Endothelial cell of umbilical vein (primary cell): ENCODE data around the gene NBEA. TPM values are rescaled to one million over a fixed set of nuclear protein-coding genes. Genes with fewer than 3 reads are reported as not detected.

Experiments
- BruUV-seq: library from RNA; stranded (reverse); fragments of 400-500 nt; replicated peaks from 2 replicates; lab custom pipeline; 2021; lab: Mats Ljungman, UMichigan
- CTCF ChIA-PET: fragments of 300-600, 350-600 bp; sonication (Branson Sonifier 250); formaldehyde crosslinking; loops from one replicate; lab custom pipeline; 2021; ENCODE audit warnings: antibody characterized with exemption, inconsistent platforms; lab: Charles Lee
- POLR2A ChIA-PET: fragments of 300-600, 350-600 bp; sonication (Branson Sonifier 250); formaldehyde crosslinking; loops from one replicate; lab custom pipeline; 2021; ENCODE audit warnings: antibody characterized with exemption, inconsistent platforms; lab: Charles Lee
- DNase-seq: peaks from one replicate; pipeline ENCODE4 v3.0.0-alpha.2; 2011; ENCODE audit warnings: low read depth, low spot score
- FAIRE-seq: peaks from 2 replicates; lab custom pipeline; 2011; peaks lifted over from hg19 to GRCh38; lab: Jason Lieb, UNC
- H2AFZ ChIP-seq: 2 replicates; pipeline ENCODE4 v1.6.0; 2012; ENCODE audit warnings: low read depth, low read length, control low read depth, inconsistent platforms
- H3K27ac ChIP-seq: 2 replicates; pipeline ENCODE4 v1.5.1; 2011; ENCODE audit warnings: low read depth, mild to moderate bottlenecking, control low read depth, low read length, moderate library complexity; ENCODE audit not compliant: insufficient read depth
- H3K27me3 ChIP-seq, 2 experiments: 2 replicates each; pipeline versions ENCODE4 v1.6.0 to v1.6.1; 2011; ENCODE audit warnings: low read length in 2 of 2, mixed read lengths in 1 of 2; ENCODE audit not compliant: control insufficient read depth in 2 of 2, insufficient read depth in 2 of 2
- H3K36me3 ChIP-seq, 2 experiments: 2 replicates in 1 of 2; 3 replicates in 1 of 2; pipeline ENCODE4 v1.5.1; 2011; ENCODE audit warnings: low read length in 2 of 2, mild to moderate bottlenecking in 1 of 2, moderate library complexity in 1 of 2; ENCODE audit not compliant: control insufficient read depth in 2 of 2, insufficient read depth in 2 of 2; ENCODE audit errors: extremely low read depth in 1 of 2
- H3K4me1 ChIP-seq: 3 replicates; pipeline ENCODE4 v1.5.1; 2011; ENCODE audit warnings: mild to moderate bottlenecking, low read length; ENCODE audit not compliant: control insufficient read depth, insufficient read depth; ENCODE audit errors: extremely low read depth
- H3K4me2 ChIP-seq: 2 replicates; pipeline ENCODE4 v1.6.1; 2011; ENCODE audit warnings: low read length, control low read depth, mixed read lengths; ENCODE audit not compliant: insufficient read depth
- H3K4me3 ChIP-seq, 3 experiments: fragments of 200-600 bp in 1 of 3; sonication (generic), shearing (Covaris generic) in 1 of 3; replicated peaks in 1 of 3; 2 replicates each; pipeline ENCODE4 v1.5.1; 2011 to 2016; ENCODE audit warnings: control low read depth in 3 of 3, low read length in 3 of 3, mild to moderate bottlenecking in 2 of 3, inconsistent platforms in 1 of 3, low read depth in 1 of 3, moderate library complexity in 1 of 3; ENCODE audit not compliant: insufficient read depth in 1 of 3
- H3K79me2 ChIP-seq: 2 replicates; pipeline ENCODE4 v1.6.0; 2012; ENCODE audit warnings: low read length, inconsistent platforms; ENCODE audit not compliant: control insufficient read depth, insufficient read depth
- H3K9ac ChIP-seq: replicated peaks from 2 replicates; pipeline ENCODE3; 2011; ENCODE audit warnings: low read length, control low read depth; ENCODE audit not compliant: insufficient read depth; ENCODE audit errors: extremely low read depth
- H3K9me1 ChIP-seq: replicated peaks from 3 replicates; pipeline ENCODE4 v1.6.0; 2011; ENCODE audit warnings: mild to moderate bottlenecking, low read length; ENCODE audit not compliant: control insufficient read depth, insufficient read depth; ENCODE audit errors: extremely low read depth
- H3K9me3 ChIP-seq: replicated peaks from 2 replicates; pipeline ENCODE4 v1.5.1; 2012; ENCODE audit warnings: low read length, inconsistent platforms; ENCODE audit not compliant: control insufficient read depth, insufficient read depth
- H4K20me1 ChIP-seq: replicated peaks from 2 replicates; pipeline ENCODE3; 2011; ENCODE audit warnings: mild to moderate bottlenecking, low read length; ENCODE audit not compliant: control insufficient read depth, insufficient read depth; ENCODE audit errors: extremely low read depth
- CTCF ChIP-seq, 2 donors: IDR thresholded peaks; 1 replicate in 1 of 2; 2 replicates in 1 of 2; pipeline ENCODE4 v1.5.1; 2011; ENCODE audit warnings: low read length in 2 of 2, mild to moderate bottlenecking in 2 of 2, moderate library complexity in 2 of 2, control low read depth in 1 of 2, inconsistent platforms in 1 of 2, low read depth in 1 of 2; ENCODE audit not compliant: insufficient read depth in 1 of 2; ENCODE audit errors: extremely low read depth in 1 of 2
- EZH2 ChIP-seq: IDR thresholded peaks from 2 replicates; pipeline ENCODE4 v1.6.1; 2012; ENCODE audit warnings: borderline replicate concordance, low read depth, mild to moderate bottlenecking, moderate library complexity, low read length, inconsistent platforms; ENCODE audit not compliant: severe bottlenecking
- FOS ChIP-seq: IDR thresholded peaks from 2 replicates; pipeline ENCODE4 v1.6.1; 2011; ENCODE audit warnings: mild to moderate bottlenecking, low read length, moderate library complexity, borderline replicate concordance; ENCODE audit not compliant: insufficient read depth
- GATA2 ChIP-seq: IDR thresholded peaks from 2 replicates; pipeline ENCODE4 v1.7.0; 2011; ENCODE audit warnings: low read depth, mild to moderate bottlenecking, moderate library complexity, mixed read lengths, low read length; ENCODE audit not compliant: insufficient read length, insufficient read depth
- JUN ChIP-seq: IDR thresholded peaks from 2 replicates; pipeline ENCODE4 v1.6.1; 2011; ENCODE audit warnings: borderline replicate concordance, low read depth; ENCODE audit not compliant: insufficient read length, insufficient read depth
- MAX ChIP-seq: IDR thresholded peaks from 2 replicates; pipeline ENCODE4 v1.6.1; 2011; ENCODE audit not compliant: insufficient read depth, insufficient read length
- MYC ChIP-seq: IDR thresholded peaks from one replicate; pipeline ENCODE4 v1.6.1; 2011; ENCODE audit warnings: mild to moderate bottlenecking, low read depth, low read length
- POLR2A ChIP-seq: IDR thresholded peaks from 2 replicates; pipeline ENCODE4 v1.6.1; 2012; ENCODE audit warnings: low read depth, mild to moderate bottlenecking, control low read depth, low read length
- POLR2AphosphoS5 ChIP-seq: IDR thresholded peaks from 2 replicates; pipeline ENCODE4 v1.6.1; 2012; ENCODE audit warnings: low read depth, mild to moderate bottlenecking, control low read depth, low read length, moderate library complexity; ENCODE audit not compliant: insufficient read depth
- dilution Hi-C: fragments of 300-500 bp; cut with MboI; formaldehyde crosslinking; loops from one replicate; pipeline ENCODE4 v1.15.0; 2019; ENCODE audit warnings: low sequenced_read_pairs; ENCODE audit not compliant: extremely low pct_ligation_motif_present
- intact Hi-C: fragments of 100-400 bp; cut with micrococcal nuclease; formaldehyde crosslinking; loops from one replicate; pipeline ENCODE4 v1.10.0; 2022
- polyA plus RNA-seq, 4 experiments: library from polyadenylated mRNA; depleted of rRNA in 3 of 4; stranded (reverse) in 3 of 4; unstranded in 1 of 4; fragments of >200 nt; gene quantifications; 2 replicates each; pipeline versions ENCODE4 v1.2.1 to v1.2.3, GENCODE V29; 2011 to 2012; ENCODE audit warnings: missing spikeins in 1 of 4
- total RNA-seq: library from RNA; stranded (reverse); gene quantifications from 2 replicates; pipeline ENCODE4 v1.2.3, GENCODE V29; 2021

The NBEA gene
- total and polyA plus RNA-seq, 2 donors (not counting 3 experiments of a cell fraction or from before 2014, with no cell fraction given): 3.0 to 4.8 TPM

GRCh38 chr13:35025314-35025713 lies 83.2 kb downstream of the NBEA start:
- Histone ChIP-seq H3K4me3 (no peak overlapping the region), H3K79me2 (no peaks in the 10 kb centered on the region), H4K20me1 (no peaks in the 10 kb centered on the region), H3K27ac (no peak overlapping the region), H3K4me1 (no peaks in the 10 kb centered on the region), H2AFZ (no peak overlapping the region), H3K27me3 (no peaks in the 10 kb centered on the region), H3K9ac (no peak overlapping the region), H3K9me3 (no peaks in the 10 kb centered on the region), H3K36me3 (no peaks in the 10 kb centered on the region), H3K4me2 (no peak overlapping the region), H3K9me1 (no peaks in the 10 kb centered on the region)
- CTCF ChIA-PET: no interaction called here
- dilution Hi-C loops: no loop called here
- POLR2A ChIA-PET: no interaction called here
- intact Hi-C loops: no loop called here
- FAIRE-seq (no peak), DNase-seq (no peak)
- no TSS peak for BruUV-seq
- no peak for TF ChIP-seq MYC
- no peak for TF ChIP-seq EZH2
- no peak for TF ChIP-seq FOS
- TF ChIP-seq POLR2A: no peak
- TF ChIP-seq GATA2: no peak
- no peak for TF ChIP-seq POLR2AphosphoS5
- TF ChIP-seq CTCF (IDR thresholded peaks at IDR 0.05; ENCODE audit: extremely low read depth in 1 of 2, insufficient read depth in 1 of 2, low read depth in 1 of 2, low read length in 2 of 2): no peak
- no peak for TF ChIP-seq MAX
- TF ChIP-seq JUN: no peak
